Panc1 (cell line): ENCODE measurements around the gene WNT9A.

ENCODE experiments used
- CTCF ChIP-seq: fragments of 450-650 bp; IDR thresholded peaks from 2 replicates; pipeline ENCODE4 v1.5.1; 2017; ENCODE audit warnings: mild to moderate bottlenecking
- POLR2AphosphoS5 ChIP-seq: IDR thresholded peaks from 2 replicates; pipeline ENCODE4 v1.6.1; 2012; ENCODE audit warnings: mild to moderate bottlenecking, low read depth, low read length, moderate library complexity
- REST ChIP-seq, 2 experiments: IDR thresholded peaks; 2 replicates each; pipeline ENCODE4 v1.6.1; 2011 to 2012; ENCODE audit warnings: low read depth in 2 of 2, control low read depth in 1 of 2, low read length in 1 of 2, mild to moderate bottlenecking in 1 of 2, moderate library complexity in 1 of 2; ENCODE audit not compliant: insufficient read depth in 1 of 2
- SIN3A ChIP-seq: IDR thresholded peaks from 2 replicates; pipeline ENCODE4 v1.6.1; 2012; ENCODE audit warnings: low read depth, mild to moderate bottlenecking, low read length, moderate library complexity, borderline replicate concordance; ENCODE audit not compliant: insufficient read depth
- TCF7L2 ChIP-seq: IDR thresholded peaks from 2 replicates; pipeline ENCODE4 v1.6.1; 2011; ENCODE audit warnings: mild to moderate bottlenecking, low read depth, low read length, inconsistent platforms

GRCh38 chr1:227914801-227915563, 32.8 kb downstream of the WNT9A start:
- TF ChIP-seq CTCF (no peak), TCF7L2 (no peak), SIN3A (no peak), REST (IDR thresholded peaks at IDR 0.05; ENCODE audit: insufficient read depth in 1 of 2, low read depth in 2 of 2, low read length in 1 of 2) (no peak), POLR2AphosphoS5 (no peak)
